Activated naive CD8-positive, alpha-beta T cell treated with anti-CD3 and anti-CD28 coated beads, Interleukin-2, amount 10 ng/mL, durations not matched to agents 7 days and 5 days (primary cell): ENCODE data around the gene CPSF3. TPM values are rescaled to one million over a fixed set of nuclear protein-coding genes. Genes with fewer than 3 reads are reported as not detected.

Source experiments
- ATAC-seq: fragments of 150-1000 bp; cut with Tn5 transposase; one replicate; pipeline ENCODE4 v1.10.0; 2021; ENCODE audit warnings: low read depth, moderate library complexity
- POLR2A ChIA-PET: fragments of 350-600 bp; sonication (Branson Sonifier 250); formaldehyde crosslinking; loops from one replicate; lab custom pipeline; 2021; ENCODE audit warnings: antibody characterized with exemption; lab: Charles Lee
- DNase-seq: peaks from one replicate; pipeline ENCODE4 v3.0.0; 2021
- H3K27ac Mint-ChIP-seq: one replicate; pipeline ENCODE4 v1.8.0; 2022; ENCODE audit warnings: mild to moderate bottlenecking, mixed read lengths
- H3K27me3 Mint-ChIP-seq: one replicate; pipeline ENCODE4 v1.8.0; 2022; ENCODE audit warnings: mild to moderate bottlenecking, moderate library complexity, mixed read lengths
- H3K36me3 Mint-ChIP-seq: one replicate; pipeline ENCODE4 v1.8.0; 2021; ENCODE audit warnings: mild to moderate bottlenecking, mixed read lengths
- H3K4me1 Mint-ChIP-seq: one replicate; pipeline ENCODE4 v1.8.0; 2021; ENCODE audit warnings: mixed read lengths
- H3K4me3 Mint-ChIP-seq: one replicate; pipeline ENCODE4 v1.8.0; 2022; ENCODE audit warnings: mild to moderate bottlenecking, moderate library complexity, mixed read lengths
- H3K9me3 Mint-ChIP-seq: one replicate; pipeline ENCODE4 v1.8.0; 2021; ENCODE audit warnings: mixed read lengths
- total RNA-seq, 2 experiments: library from RNA; stranded (reverse); gene quantifications; one replicate each; pipeline ENCODE4 v1.2.3, GENCODE V29; 2021

CPSF3 gene
- total RNA-seq, 2 experiments from 2014 or later: 43.3 to 48.0 TPM

- ATAC-seq (no peak), DNase-seq (no peak)
- Mint-ChIP-seq H3K27me3 (no peaks in the 10 kb centered on the region), H3K36me3 (peaks cover 21% of the 10 kb centered on the region), H3K4me1 (peaks cover 1% of the 10 kb centered on the region), H3K27ac (no peak overlapping the region), H3K9me3 (no peaks in the 10 kb centered on the region), H3K4me3 (no peak overlapping the region)
- POLR2A ChIA-PET: no interaction called here
Observed at GRCh38 chr2:9441556-9441955, 18.1 kb downstream of the CPSF3 start.

- H3K4me1 Mint-ChIP-seq: peaks cover 1% of the 10 kb centered on the region
- no peaks in the 10 kb centered on the region for H3K27me3 Mint-ChIP-seq
- no peak overlapping the region for H3K4me3 Mint-ChIP-seq
- H3K9me3 Mint-ChIP-seq: no peaks in the 10 kb centered on the region
- ATAC-seq: no peak
- DNase-seq: no peak
- POLR2A ChIA-PET: no interaction called here
- peaks cover 23% of the 10 kb centered on the region for H3K36me3 Mint-ChIP-seq
- H3K27ac Mint-ChIP-seq: no peak overlapping the region
Observed at GRCh38 chr2:9443526-9443925, 20.1 kb downstream of the CPSF3 start.

GRCh38 chr2:9445089-9445488 is 21.6 kb downstream of the CPSF3 start:
- Mint-ChIP-seq H3K27me3 (no peaks in the 10 kb centered on the region), H3K4me1 (peaks cover 1% of the 10 kb centered on the region), H3K27ac (no peak overlapping the region), H3K9me3 (no peaks in the 10 kb centered on the region), H3K4me3 (no peak overlapping the region), H3K36me3 (peaks cover 24% of the 10 kb centered on the region)
- DNase-seq (no peak), ATAC-seq (no peak)
- POLR2A ChIA-PET: no interaction called here

- POLR2A ChIA-PET: no interaction called here
- no peak overlapping the region for H3K4me3 Mint-ChIP-seq
- H3K4me1 Mint-ChIP-seq: no peaks in the 10 kb centered on the region
- ATAC-seq (no peak), DNase-seq (no peak)
- H3K36me3 Mint-ChIP-seq: peaks cover 14% of the 10 kb centered on the region
- H3K9me3 Mint-ChIP-seq: no peaks in the 10 kb centered on the region
- no peaks in the 10 kb centered on the region for H3K27me3 Mint-ChIP-seq
- H3K27ac Mint-ChIP-seq: no peak overlapping the region
Observed at GRCh38 chr2:9451231-9451630, 27.8 kb downstream of the CPSF3 start.

- no peak for DNase-seq
- H3K36me3 Mint-ChIP-seq: peaks cover 6% of the 10 kb centered on the region
- POLR2A ChIA-PET: interaction anchor here (0.7 kb wide), 1 partner anchor 23 kb away, joined by 3 read pairs; no protein-coding TSS in a partner anchor
- peaks cover 4% of the 10 kb centered on the region for H3K4me1 Mint-ChIP-seq
- no peak overlapping the region for H3K27ac Mint-ChIP-seq
- no peaks in the 10 kb centered on the region for H3K27me3 Mint-ChIP-seq
- H3K4me3 Mint-ChIP-seq: no peak overlapping the region
- no peak for ATAC-seq
- H3K9me3 Mint-ChIP-seq: no peaks in the 10 kb centered on the region
Observed at GRCh38 chr2:9460441-9461017, 37.1 kb downstream of the CPSF3 start.

- Mint-ChIP-seq H3K4me1 (peaks cover 4% of the 10 kb centered on the region), H3K9me3 (no peaks in the 10 kb centered on the region), H3K36me3 (peaks cover 11% of the 10 kb centered on the region), H3K27ac (no peak overlapping the region), H3K27me3 (no peaks in the 10 kb centered on the region), H3K4me3 (no peak overlapping the region)
- no peak for DNase-seq
- ATAC-seq: no peak
- POLR2A ChIA-PET: interaction anchor here (0.7 kb wide), 1 partner anchor 229 kb away, joined by 5 read pairs; no protein-coding TSS in a partner anchor
Observed at GRCh38 chr2:9461079-9461478, 37.6 kb downstream of the CPSF3 start.

GRCh38 chr2:9462313-9462712 is 38.9 kb downstream of the CPSF3 start:
- H3K27ac Mint-ChIP-seq: no peak overlapping the region
- peaks cover 6% of the 10 kb centered on the region for H3K4me1 Mint-ChIP-seq
- no peaks in the 10 kb centered on the region for H3K27me3 Mint-ChIP-seq
- no peak for ATAC-seq
- H3K36me3 Mint-ChIP-seq: peaks cover 14% of the 10 kb centered on the region
- H3K4me3 Mint-ChIP-seq: no peak overlapping the region
- POLR2A ChIA-PET: interaction anchor here (0.7 kb wide), 1 partner anchor 21 kb away, joined by 3 read pairs; no protein-coding TSS in a partner anchor
- H3K9me3 Mint-ChIP-seq: no peaks in the 10 kb centered on the region
- no peak for DNase-seq

- H3K4me1 Mint-ChIP-seq: peaks cover 6% of the 10 kb centered on the region
- H3K27ac Mint-ChIP-seq: no peak overlapping the region
- POLR2A ChIA-PET: no interaction called here
- ATAC-seq (no peak), DNase-seq (no peak)
- no peaks in the 10 kb centered on the region for H3K9me3 Mint-ChIP-seq
- H3K4me3 Mint-ChIP-seq: no peak overlapping the region
- no peaks in the 10 kb centered on the region for H3K27me3 Mint-ChIP-seq
- H3K36me3 Mint-ChIP-seq: peaks cover 14% of the 10 kb centered on the region
Observed at GRCh38 chr2:9462886-9463697, 39.6 kb downstream of the CPSF3 start.

GRCh38 chr2:9463698-9464034 is 40.2 kb downstream of the CPSF3 start:
- no peak for ATAC-seq
- Mint-ChIP-seq H3K9me3 (no peaks in the 10 kb centered on the region), H3K27me3 (no peaks in the 10 kb centered on the region), H3K36me3 (peaks cover 14% of the 10 kb centered on the region), H3K27ac (no peak overlapping the region), H3K4me1 (peaks cover 6% of the 10 kb centered on the region), H3K4me3 (no peak overlapping the region)
- no peak for DNase-seq
- POLR2A ChIA-PET: no interaction called here

GRCh38 chr2:9465170-9465569 is 41.7 kb downstream of the CPSF3 start:
- POLR2A ChIA-PET: no interaction called here
- Mint-ChIP-seq H3K36me3 (peaks cover 17% of the 10 kb centered on the region), H3K27me3 (no peaks in the 10 kb centered on the region), H3K4me1 (peaks cover 6% of the 10 kb centered on the region), H3K4me3 (no peak overlapping the region), H3K27ac (no peak overlapping the region), H3K9me3 (no peaks in the 10 kb centered on the region)
- DNase-seq (no peak), ATAC-seq (no peak)

- H3K36me3 Mint-ChIP-seq: peaks cover 17% of the 10 kb centered on the region
- ATAC-seq (no peak), DNase-seq (no peak)
- no peak overlapping the region for H3K4me3 Mint-ChIP-seq
- no peak overlapping the region for H3K27ac Mint-ChIP-seq
- H3K4me1 Mint-ChIP-seq: peaks cover 6% of the 10 kb centered on the region
- no peaks in the 10 kb centered on the region for H3K27me3 Mint-ChIP-seq
- POLR2A ChIA-PET: no interaction called here
- H3K9me3 Mint-ChIP-seq: no peaks in the 10 kb centered on the region
Observed at GRCh38 chr2:9466147-9466683, 42.8 kb downstream of the CPSF3 start.

GRCh38 chr2:9467687-9468086 is 44.2 kb downstream of the CPSF3 start:
- peaks cover 21% of the 10 kb centered on the region for H3K36me3 Mint-ChIP-seq
- peaks cover 6% of the 10 kb centered on the region for H3K4me1 Mint-ChIP-seq
- POLR2A ChIA-PET: no interaction called here
- H3K9me3 Mint-ChIP-seq: no peaks in the 10 kb centered on the region
- H3K4me3 Mint-ChIP-seq: no peak overlapping the region
- DNase-seq (no peak), ATAC-seq (no peak)
- H3K27ac Mint-ChIP-seq: no peak overlapping the region
- no peaks in the 10 kb centered on the region for H3K27me3 Mint-ChIP-seq

- Mint-ChIP-seq H3K4me1 (peaks cover 13% of the 10 kb centered on the region), H3K27me3 (no peaks in the 10 kb centered on the region), H3K27ac (no peak overlapping the region), H3K4me3 (no peak overlapping the region), H3K36me3 (peaks cover 22% of the 10 kb centered on the region), H3K9me3 (no peaks in the 10 kb centered on the region)
- DNase-seq: no peak
- POLR2A ChIA-PET: no interaction called here
- ATAC-seq: no peak
Observed at GRCh38 chr2:9471206-9471605, 47.8 kb downstream of the CPSF3 start.

- H3K27me3 Mint-ChIP-seq: no peaks in the 10 kb centered on the region
- no peak for DNase-seq
- ATAC-seq: no peak
- peaks cover 21% of the 10 kb centered on the region for H3K4me1 Mint-ChIP-seq
- H3K9me3 Mint-ChIP-seq: no peaks in the 10 kb centered on the region
- no peak overlapping the region for H3K4me3 Mint-ChIP-seq
- peaks cover 28% of the 10 kb centered on the region for H3K36me3 Mint-ChIP-seq
- H3K27ac Mint-ChIP-seq: no peak overlapping the region
- POLR2A ChIA-PET: interaction anchor here (0.7 to 1.0 kb wide), 2 partner anchors 83 to 327 kb away, joined by 3 to 6 read pairs; partner anchors contain the start of gene ADAM17
Observed at GRCh38 chr2:9472511-9472910, 49.1 kb downstream of the CPSF3 start.
